ENCODE measurements around the gene NXPE3.

NXPE3 gene

DNA sequence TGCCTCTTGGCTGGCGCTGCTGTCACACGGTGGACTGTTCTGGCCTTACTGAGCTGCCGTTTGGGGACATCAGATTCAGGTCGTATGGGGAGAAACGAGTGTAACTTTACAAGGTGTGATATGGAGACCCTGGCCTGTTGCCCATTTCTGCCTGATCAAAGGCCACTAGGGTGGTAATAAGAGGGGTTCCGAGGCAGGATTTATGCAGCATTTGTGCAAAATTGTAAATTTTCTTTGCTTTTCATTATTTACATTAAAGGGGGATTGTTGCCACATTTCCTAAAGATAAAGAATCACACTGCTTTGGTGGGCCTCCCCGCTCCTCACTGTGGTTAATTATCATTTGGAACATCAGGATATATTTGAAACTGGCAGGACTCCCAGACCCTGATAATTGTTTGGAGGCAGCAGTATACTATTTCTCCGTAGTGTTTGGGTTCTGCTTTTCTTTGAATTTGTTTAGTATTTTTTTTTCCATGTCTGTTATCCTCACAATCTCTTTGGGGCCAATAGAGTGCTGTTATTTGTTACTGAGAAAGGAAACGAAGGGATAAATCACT, 891 bp downstream of the NXPE3 start:
- peaks cover 43% of the 10 kb centered on the region for H3K4me1 Mint-ChIP-seq (ENCODE audit: low read depth)

DNA sequence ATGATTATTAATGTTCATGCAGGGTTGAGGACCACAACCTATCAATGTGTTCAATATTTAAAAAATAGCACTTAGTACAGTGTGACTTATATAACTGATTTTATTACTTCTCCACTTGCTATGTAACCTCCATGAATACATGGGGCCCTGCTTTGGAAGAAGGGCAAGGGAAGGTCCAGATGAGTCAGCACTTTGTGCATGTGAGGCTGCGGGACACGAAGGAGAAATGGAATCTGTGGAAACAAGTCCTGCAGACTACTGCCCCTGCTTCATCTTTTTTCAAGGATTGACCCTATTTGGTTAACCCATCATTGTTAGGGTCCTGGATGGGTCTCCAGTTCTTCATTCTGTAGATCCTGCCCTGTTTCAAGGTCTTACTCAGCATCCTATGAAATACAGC, 1.6 kb downstream of the NXPE3 start:
- H3K9me3 Mint-ChIP-seq = no peaks in the 10 kb centered on the region
- H3K27ac Mint-ChIP-seq = no peak overlapping the region
- no peaks in the 10 kb centered on the region for H3K27me3 Mint-ChIP-seq (ENCODE audit: low read depth)
- H3K36me3 Mint-ChIP-seq (ENCODE audit: low read depth) = peaks cover 31% of the 10 kb centered on the region
- peak overlapping the region; percentile 97 for H3K4me3 Mint-ChIP-seq
- no peak for DNase-seq (ENCODE audit: low spot score)
- H3K4me1 Mint-ChIP-seq (ENCODE audit: low read depth) = peaks cover 50% of the 10 kb centered on the region

More for the DNA sequence above, 891 bp downstream of the NXPE3 start:
- H3K9me3 Mint-ChIP-seq = no peaks in the 10 kb centered on the region
- H3K27ac Mint-ChIP-seq = peak overlapping the region; percentile 93
- H3K36me3 Mint-ChIP-seq (ENCODE audit: low read depth) = peaks cover 24% of the 10 kb centered on the region
- no peaks in the 10 kb centered on the region for H3K27me3 Mint-ChIP-seq (ENCODE audit: low read depth)
- H3K4me3 Mint-ChIP-seq = peak overlapping the region; percentile 97
- no peak for DNase-seq (ENCODE audit: low spot score)

DNA sequence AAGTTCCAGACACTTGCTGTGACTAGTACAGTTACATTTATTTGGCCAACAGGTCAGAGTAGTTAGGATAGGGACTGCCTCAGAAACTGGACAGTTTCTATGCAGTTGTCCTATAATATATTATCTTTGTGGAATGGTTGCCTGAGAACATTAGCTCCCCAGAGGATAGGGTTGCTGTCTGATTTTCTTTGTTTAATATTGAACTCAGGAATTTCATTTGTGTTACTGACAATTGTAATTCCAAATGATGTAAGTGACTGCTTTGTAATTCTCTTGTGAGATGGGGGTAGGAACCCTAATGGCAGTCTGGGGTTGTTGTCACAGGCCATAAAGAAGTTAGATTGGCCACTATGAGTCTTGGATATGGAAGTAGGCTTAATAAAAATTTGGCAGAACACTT, 2.2 kb downstream of the NXPE3 start:
- H3K9me3 Mint-ChIP-seq = no peaks in the 10 kb centered on the region
- peak overlapping the region; percentile 97 for H3K4me3 Mint-ChIP-seq
- H3K36me3 Mint-ChIP-seq (ENCODE audit: low read depth) = peaks cover 36% of the 10 kb centered on the region
- DNase-seq (ENCODE audit: low spot score) = no peak
- H3K27me3 Mint-ChIP-seq (ENCODE audit: low read depth) = no peaks in the 10 kb centered on the region
- H3K27ac Mint-ChIP-seq = no peak overlapping the region
- peaks cover 52% of the 10 kb centered on the region for H3K4me1 Mint-ChIP-seq (ENCODE audit: low read depth)

DNA sequence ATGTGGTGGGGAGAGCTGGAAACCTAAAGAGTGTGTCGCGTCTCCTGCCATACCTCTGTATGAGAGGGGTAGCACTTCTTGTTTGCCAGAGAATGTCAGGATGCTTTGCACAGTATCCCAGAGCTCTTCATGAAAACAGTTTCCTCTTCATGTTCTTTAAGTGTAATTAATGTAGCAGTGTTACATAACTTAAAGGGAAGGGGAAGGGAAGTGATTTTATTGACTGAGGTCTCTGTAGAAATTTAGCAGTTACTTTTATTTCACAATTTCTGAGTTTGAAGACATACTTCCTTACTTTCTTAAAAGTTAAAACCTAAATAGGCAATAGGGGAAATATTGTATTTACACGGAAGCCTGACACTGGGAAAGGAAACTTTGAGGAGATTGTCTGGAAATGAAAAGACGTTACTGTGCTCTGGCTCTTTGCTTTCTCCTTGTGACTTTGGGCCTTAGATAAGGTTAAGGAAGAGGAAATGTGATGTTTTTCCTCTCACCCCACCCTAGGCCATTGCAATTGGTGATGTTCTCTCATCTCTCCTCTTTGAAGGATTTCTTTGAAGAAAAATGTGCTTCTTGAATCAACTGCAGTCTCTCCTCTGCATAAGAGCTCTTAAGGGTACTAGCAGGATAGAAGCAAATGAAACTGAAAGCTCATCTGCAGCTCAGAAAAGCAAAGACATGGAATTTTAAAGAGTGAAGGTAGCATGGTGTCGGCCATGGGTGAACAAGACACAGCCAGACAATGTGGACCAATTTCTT, 6.0 kb downstream of the NXPE3 start:
- Mint-ChIP-seq H3K36me3 (ENCODE audit: low read depth) (peaks cover 64% of the 10 kb centered on the region), H3K27me3 (ENCODE audit: low read depth) (no peaks in the 10 kb centered on the region), H3K9me3 (no peaks in the 10 kb centered on the region), H3K27ac (peak overlapping the region; percentile 85), H3K4me1 (ENCODE audit: low read depth) (peaks cover 40% of the 10 kb centered on the region), H3K4me3 (peak overlapping the region; percentile 74)
- no peak for DNase-seq (ENCODE audit: low spot score)

DNA sequence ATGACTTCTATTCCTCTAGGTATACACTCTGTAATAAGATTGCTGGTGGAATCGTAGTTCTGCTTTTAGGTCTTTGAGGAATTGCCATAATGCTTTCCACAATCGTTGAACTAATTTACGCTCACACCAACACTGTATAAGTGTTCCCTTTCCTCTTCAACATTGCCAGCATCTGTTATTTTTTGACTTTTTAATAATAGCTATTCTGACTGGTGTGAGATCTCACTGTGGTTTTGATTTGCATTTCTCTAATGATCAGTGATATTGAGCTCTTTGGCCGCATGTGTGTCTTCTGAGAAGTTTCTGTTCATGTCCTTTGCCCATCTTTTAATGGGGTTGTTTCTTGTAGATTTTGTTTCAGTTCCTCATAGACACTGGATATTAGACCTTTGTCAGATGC, 12.8 kb downstream of the NXPE3 start:
- Mint-ChIP-seq H3K4me3 (no peak overlapping the region), H3K27ac (no peak overlapping the region), H3K4me1 (ENCODE audit: low read depth) (peaks cover 11% of the 10 kb centered on the region), H3K27me3 (ENCODE audit: low read depth) (no peaks in the 10 kb centered on the region), H3K36me3 (ENCODE audit: low read depth) (peaks cover 78% of the 10 kb centered on the region), H3K9me3 (peaks cover 14% of the 10 kb centered on the region)
- no peak for DNase-seq (ENCODE audit: low spot score)

DNA sequence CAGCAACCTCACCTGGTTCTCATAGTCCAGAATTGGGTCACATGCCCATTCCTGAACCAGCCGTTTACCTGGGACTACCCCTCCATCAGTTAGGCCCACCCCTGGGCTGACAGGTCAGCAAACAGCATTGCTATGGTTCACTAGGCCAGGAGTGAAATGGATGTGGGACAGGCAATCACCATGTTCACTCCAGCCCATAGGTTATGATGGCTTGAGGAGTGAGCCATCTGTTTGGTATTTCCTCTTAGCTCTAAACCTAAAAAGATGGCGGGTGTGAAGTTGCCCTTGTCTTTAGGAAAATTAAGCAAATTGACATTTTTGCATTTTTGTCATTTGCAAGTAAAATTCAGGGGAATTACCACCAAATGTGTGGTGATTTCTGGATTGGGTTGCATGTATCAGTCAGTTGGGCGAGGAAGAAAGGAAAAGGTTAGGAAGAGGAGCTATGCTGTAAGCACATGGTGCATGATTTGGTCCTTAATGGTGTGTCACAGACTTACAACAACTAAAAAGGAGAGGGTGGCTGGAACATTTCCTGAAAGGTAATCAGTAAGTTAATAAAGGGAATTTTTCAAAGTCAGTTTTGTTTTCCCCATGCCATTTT, 17.2 kb downstream of the NXPE3 start:
- Mint-ChIP-seq H3K27me3 (ENCODE audit: low read depth) (no peaks in the 10 kb centered on the region), H3K9me3 (peaks cover 14% of the 10 kb centered on the region), H3K27ac (no peak overlapping the region), H3K4me3 (no peak overlapping the region), H3K4me1 (ENCODE audit: low read depth) (peaks cover 11% of the 10 kb centered on the region), H3K36me3 (ENCODE audit: low read depth) (peaks cover 62% of the 10 kb centered on the region)
- DNase-seq (ENCODE audit: low spot score) = no peak

DNA sequence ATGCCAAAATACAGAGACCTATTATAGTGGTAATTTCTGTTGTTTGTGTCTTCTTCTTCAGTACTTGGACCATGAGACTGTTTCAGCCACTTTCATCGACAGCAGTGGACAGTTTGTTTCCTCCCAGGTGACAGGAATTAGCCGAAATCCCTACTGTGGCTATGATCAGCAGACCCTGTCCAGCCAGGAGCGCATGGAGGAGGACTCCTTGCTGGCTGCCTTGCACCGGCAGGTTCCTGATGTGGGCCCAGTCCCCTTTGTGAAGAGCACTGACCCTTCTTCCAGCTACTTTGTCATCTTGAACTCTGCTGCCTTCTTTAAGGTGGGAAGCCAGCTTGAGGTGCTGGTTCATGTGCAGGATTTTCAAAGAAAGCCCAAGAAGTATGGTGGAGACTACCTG, 22.2 kb downstream of the NXPE3 start:
- Mint-ChIP-seq H3K4me3 (no peak overlapping the region), H3K36me3 (ENCODE audit: low read depth) (peaks cover 36% of the 10 kb centered on the region), H3K27me3 (ENCODE audit: low read depth) (no peaks in the 10 kb centered on the region), H3K9me3 (no peaks in the 10 kb centered on the region), H3K4me1 (ENCODE audit: low read depth) (peaks cover 7% of the 10 kb centered on the region), H3K27ac (no peak overlapping the region)
- DNase-seq (ENCODE audit: low spot score) = no peak

DNA sequence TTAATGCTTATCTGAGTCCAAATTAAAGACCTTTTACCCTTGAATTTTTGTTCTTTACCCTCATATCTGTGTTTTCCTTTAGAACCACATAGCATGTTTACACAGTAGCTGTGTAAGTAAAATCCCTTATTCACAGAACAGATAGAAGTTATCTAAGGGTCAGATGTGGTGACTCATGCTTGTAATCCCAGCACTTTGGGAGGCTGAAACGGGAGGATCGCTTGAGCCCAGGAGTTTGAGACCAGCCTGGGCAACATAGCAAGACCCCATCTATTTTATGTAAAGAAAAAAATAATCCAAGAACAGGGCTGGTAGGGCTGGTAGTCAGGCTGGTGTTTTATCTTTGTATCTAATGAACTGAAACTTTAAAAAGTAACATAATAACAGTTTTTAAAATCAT, 23.2 kb downstream of the NXPE3 start:
- Mint-ChIP-seq H3K9me3 (no peaks in the 10 kb centered on the region), H3K4me3 (no peak overlapping the region), H3K27ac (no peak overlapping the region), H3K36me3 (ENCODE audit: low read depth) (peaks cover 32% of the 10 kb centered on the region), H3K4me1 (ENCODE audit: low read depth) (peaks cover 4% of the 10 kb centered on the region), H3K27me3 (ENCODE audit: low read depth) (no peaks in the 10 kb centered on the region)
- no peak for DNase-seq (ENCODE audit: low spot score)

DNA sequence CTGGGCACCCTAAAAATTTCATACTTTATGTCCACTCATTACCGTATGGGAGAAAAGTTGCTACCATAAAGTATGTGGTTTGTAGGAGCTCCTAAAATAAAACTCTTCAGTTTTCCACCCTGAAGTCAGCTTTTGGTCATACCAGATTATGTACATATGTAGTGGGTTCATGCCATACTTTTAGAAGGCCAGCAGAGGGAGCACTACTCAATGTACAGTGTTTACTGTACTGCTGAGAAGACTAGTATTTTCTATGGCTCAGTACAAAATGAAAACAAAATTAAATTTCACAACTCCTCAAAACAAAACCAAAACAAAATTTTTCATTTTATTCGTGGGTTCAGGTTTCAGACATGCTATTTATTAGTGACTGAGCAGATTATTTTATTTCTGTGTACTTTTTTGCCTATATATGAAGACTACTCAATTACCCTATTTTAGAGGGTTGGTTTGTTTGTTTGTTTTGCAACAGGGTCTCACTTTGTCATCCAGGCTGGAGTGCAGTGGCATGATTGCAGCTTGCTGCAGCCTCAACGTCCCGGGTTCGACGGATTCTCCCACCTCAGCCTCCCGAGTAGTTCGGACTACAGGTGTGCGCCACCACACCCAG, 24.3 kb downstream of the NXPE3 start:
- H3K4me1 Mint-ChIP-seq (ENCODE audit: low read depth) = peaks cover 10% of the 10 kb centered on the region
- DNase-seq (ENCODE audit: low spot score) = peak; percentile 54
- peak overlapping the region; percentile 17 for H3K4me3 Mint-ChIP-seq
- peak overlapping the region; percentile 34 for H3K27ac Mint-ChIP-seq
- no peaks in the 10 kb centered on the region for H3K9me3 Mint-ChIP-seq
- peaks cover 28% of the 10 kb centered on the region for H3K36me3 Mint-ChIP-seq (ENCODE audit: low read depth)
- no peaks in the 10 kb centered on the region for H3K27me3 Mint-ChIP-seq (ENCODE audit: low read depth)

DNA sequence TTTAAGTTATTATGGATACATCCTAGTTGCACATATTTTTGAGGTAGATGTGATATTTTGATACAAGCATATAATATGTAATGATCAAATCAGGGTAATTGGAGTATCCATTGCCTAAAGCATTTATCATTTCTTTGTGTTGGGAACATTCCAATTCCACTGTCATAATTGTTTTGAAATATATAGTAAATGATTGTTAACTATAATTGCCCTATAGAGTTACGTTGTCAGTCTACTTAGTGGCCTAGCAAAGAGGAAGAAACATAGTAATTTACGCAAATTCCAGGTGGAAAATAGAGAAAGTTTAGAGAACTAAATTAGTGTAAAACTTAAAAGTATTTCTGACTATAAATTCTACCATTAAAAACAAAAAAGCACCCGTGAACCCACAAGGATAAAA, 24.9 kb downstream of the NXPE3 start:
- peak overlapping the region; percentile 17 for H3K4me3 Mint-ChIP-seq
- H3K9me3 Mint-ChIP-seq = no peaks in the 10 kb centered on the region
- H3K4me1 Mint-ChIP-seq (ENCODE audit: low read depth) = peaks cover 14% of the 10 kb centered on the region
- H3K27ac Mint-ChIP-seq = peak overlapping the region; percentile 34
- no peaks in the 10 kb centered on the region for H3K27me3 Mint-ChIP-seq (ENCODE audit: low read depth)
- H3K36me3 Mint-ChIP-seq (ENCODE audit: low read depth) = peaks cover 28% of the 10 kb centered on the region
- no peak for DNase-seq (ENCODE audit: low spot score)

DNA sequence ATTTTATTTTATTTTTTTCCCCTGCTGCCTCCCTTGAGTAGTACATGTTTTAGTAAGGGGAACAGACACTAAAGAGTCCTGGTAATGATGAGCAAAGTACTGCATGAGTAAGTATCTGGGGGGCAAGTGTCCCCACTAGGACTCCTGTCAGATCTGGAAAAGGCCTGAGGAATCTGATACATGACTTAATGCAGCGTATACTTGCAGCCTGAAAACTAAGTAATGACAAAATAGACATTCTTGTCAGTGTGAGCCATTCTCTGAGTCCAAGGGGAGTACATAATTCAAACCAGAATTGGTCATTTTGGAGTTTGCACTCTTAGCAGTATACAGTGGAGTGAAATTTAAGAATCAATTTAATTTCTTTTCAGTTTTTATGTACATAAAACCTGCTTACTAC, 27.5 kb downstream of the NXPE3 start:
- H3K4me3 Mint-ChIP-seq = no peak overlapping the region
- DNase-seq (ENCODE audit: low spot score) = no peak

DNA sequence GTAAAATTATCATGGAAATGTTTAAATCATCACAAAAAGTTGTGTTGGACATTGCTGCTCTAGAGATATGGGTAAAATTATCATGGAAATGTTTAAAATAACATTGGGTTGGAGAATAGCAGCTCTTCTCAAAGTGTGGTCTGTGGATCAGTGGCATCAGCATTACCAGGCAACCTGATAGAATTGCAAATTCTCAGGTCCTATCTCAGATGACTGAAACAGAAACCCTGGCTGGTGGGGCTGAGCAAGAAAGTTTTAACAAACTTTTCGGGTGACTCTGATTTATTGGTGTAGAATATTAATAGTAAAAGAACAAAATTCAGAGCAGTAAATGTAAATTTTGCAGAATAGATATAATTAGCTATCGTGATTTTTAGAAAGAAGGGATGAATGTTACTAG, 28.9 kb downstream of the NXPE3 start:
- Mint-ChIP-seq H3K27ac (no peak overlapping the region), H3K4me1 (ENCODE audit: low read depth) (peaks cover 38% of the 10 kb centered on the region), H3K27me3 (ENCODE audit: low read depth) (no peaks in the 10 kb centered on the region), H3K9me3 (peaks cover 3% of the 10 kb centered on the region), H3K4me3 (no peak overlapping the region), H3K36me3 (ENCODE audit: low read depth) (peaks cover 33% of the 10 kb centered on the region)
- DNase-seq (ENCODE audit: low spot score) = no peak

More for the DNA sequence above, 27.5 kb downstream of the NXPE3 start:
- no peak overlapping the region for H3K27ac Mint-ChIP-seq
- H3K27me3 Mint-ChIP-seq (ENCODE audit: low read depth) = no peaks in the 10 kb centered on the region
- H3K4me1 Mint-ChIP-seq (ENCODE audit: low read depth) = peaks cover 33% of the 10 kb centered on the region
- H3K36me3 Mint-ChIP-seq (ENCODE audit: low read depth) = peaks cover 33% of the 10 kb centered on the region
- H3K9me3 Mint-ChIP-seq = peaks cover 3% of the 10 kb centered on the region

DNA sequence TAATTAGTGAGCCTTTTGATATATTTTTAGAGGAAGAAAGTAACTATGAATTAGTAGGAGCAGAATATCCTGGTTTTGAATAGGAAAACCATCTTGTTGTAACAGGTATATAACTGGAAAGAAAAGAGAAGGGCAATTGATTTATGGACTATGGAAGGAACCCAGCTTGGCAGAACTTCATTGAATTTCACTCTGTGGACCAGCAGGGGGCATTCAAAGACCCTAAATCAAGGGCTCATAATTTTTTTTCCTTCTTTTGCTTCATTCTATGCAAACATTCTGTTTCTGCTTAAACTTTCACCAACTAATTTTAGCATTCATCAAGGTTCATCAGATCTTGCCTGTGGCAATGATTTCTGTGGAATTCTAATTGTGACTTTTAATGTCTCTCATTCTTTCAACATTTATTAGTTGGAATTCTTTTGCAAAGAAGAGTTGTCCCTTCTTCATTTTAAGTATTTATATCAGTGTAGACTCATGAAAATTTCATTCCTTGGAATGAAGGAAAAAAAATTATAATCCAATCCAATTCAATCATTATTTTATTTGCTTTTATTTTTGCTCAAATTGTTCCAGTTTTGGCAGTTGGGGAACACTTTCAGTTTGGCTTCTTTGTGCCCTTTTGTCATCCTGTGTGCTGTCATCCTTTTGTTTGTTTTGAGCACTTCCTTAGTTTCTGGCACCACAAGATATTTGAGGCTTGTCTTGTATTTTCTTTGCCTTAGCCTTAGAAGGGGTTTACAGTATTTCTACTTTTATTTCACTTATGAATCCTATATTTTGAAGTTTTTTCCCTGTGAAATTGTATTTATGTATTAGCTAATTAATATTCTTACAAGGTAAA, 30.4 kb downstream of the NXPE3 start:
- Mint-ChIP-seq H3K9me3 (peaks cover 3% of the 10 kb centered on the region), H3K27ac (peak overlapping the region; percentile 73), H3K27me3 (ENCODE audit: low read depth) (no peaks in the 10 kb centered on the region), H3K4me3 (peak overlapping the region; percentile 5), H3K36me3 (ENCODE audit: low read depth) (peaks cover 24% of the 10 kb centered on the region), H3K4me1 (ENCODE audit: low read depth) (peaks cover 51% of the 10 kb centered on the region)
- no peak for DNase-seq (ENCODE audit: low spot score)

Data from T-helper 2 cell treated with Interferon-gamma antibody and Interleukin-4, amounts not matched to agents 5 μg/mL and 100 μg/mL, for 36 hours (primary cell).